HG03575 (cell line): Measurements from ENCODE around the gene FAM25C.
"Not testable (repeated sequence)": the region's sequence is repeated elsewhere in the genome, so short reads cannot be mapped to it uniquely, and the experiment has no call there.

ENCODE experiments used
- ATAC-seq: cut with Tn5 transposase; IDR thresholded peaks from one replicate; pipeline ENCODE4 v1.9.1; 2021; ENCODE audit not compliant: unreplicated experiment, insufficient number of reproducible peaks, low FRiP score; ENCODE audit errors: extremely low read depth

FAM25C gene

DNA sequence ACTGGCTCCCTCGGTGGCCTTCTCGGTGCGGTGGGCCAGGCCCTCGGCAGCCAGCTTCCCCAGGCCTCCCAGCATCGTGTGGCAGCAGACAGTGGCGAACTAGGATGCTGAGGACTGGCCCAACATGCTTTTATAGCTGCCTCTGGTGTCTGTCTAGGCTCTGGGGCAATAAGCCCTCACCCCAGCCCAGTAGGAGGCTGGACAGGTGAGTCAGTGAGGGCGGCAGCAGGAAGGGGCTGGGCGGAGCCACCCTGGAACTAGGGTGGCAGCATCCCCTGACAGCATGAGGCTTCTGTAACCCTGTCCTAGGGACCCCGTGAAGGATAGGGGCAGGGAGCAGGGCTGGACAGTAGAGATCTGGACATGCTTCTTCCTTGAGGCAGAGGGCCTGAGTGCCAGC lies at the start of gene FAM25C:
Gene FAM25C, minus strand, starts transcription at position 101 of the 400 bp plus-strand sequence. Its CDS starts 26 bp downstream, at position 75.
- not testable (repeated sequence) for ATAC-seq

DNA sequence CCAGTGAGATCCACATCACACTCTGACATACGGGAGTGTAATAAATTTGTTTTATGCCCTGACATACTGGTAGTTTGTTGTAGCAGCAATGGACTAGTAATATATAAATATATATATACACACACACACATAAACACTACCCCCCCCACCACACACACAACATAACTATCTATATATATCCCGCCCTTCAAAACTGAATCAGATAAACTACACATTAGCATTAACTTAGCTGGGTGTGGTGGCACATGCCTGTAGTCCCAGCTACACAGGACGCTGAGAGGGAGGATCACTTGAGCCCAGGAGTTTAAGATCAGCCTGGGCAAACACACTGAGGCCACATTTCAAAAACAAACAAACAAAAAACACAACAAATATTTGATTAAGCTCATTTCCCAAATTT lies 45.0 kb upstream of the FAM25C start:
- ATAC-seq: not testable (repeated sequence)

DNA sequence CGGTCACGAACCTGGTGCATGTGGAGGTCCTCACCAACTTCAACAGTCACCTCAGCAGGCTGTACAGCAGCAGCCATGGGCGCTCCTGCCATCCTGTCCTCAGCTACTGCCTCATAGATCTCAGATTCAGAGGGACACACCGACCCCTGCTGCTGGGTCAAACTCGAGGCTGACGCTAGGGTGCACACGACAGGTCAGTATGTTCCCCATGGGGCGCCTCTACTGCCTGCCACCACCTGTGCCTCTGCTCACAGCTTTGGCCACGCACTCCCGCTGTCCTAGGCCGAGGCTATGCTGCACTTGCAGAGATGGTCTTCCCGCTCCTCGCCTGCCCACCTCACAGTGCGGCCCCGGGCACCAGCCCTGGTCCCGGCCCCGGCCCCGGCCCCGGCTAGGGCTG lies 31.8 kb upstream of the FAM25C start:
- ATAC-seq: not testable (repeated sequence)

DNA sequence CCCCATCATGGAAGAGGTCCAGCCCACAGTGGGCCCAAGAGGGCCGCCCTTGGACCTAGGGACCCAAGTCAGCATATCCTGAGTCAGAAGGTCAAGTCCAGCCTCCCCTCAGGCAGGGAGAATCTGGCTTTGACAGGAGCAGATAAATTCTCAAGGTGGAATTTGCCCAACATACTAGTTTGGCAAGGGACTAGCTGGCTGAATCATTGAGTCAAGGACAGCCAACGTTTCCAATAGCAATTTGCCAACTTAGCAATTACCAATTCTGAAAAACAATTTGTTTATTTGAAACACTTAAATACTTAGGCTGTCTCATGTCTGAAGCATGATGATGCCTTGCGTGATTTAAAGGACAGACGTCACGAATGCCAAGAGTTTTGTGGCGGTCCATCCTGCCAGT lies 2.7 kb upstream of the FAM25C start:
- ATAC-seq: not testable (repeated sequence)

DNA sequence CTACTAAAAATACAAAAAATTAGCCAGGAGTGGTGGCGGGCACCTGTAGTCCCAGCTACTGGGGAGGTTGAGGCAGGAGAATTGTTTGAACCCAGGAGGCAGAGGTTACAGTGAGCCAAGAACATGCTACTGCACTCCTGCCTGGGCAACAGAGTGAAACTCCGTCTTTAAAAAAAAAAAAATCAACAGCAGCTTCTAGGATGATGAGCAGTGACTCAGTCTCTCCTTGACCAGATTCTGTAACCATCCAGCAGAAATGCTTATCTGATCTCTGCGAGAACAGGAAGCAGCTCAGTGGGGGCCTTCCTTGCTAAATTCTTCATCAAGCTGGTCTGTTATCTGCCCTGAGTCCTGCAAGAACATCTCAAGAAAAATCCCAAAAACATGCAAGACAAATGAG lies 5.5 kb downstream of the FAM25C start:
- ATAC-seq: not testable (repeated sequence)

DNA sequence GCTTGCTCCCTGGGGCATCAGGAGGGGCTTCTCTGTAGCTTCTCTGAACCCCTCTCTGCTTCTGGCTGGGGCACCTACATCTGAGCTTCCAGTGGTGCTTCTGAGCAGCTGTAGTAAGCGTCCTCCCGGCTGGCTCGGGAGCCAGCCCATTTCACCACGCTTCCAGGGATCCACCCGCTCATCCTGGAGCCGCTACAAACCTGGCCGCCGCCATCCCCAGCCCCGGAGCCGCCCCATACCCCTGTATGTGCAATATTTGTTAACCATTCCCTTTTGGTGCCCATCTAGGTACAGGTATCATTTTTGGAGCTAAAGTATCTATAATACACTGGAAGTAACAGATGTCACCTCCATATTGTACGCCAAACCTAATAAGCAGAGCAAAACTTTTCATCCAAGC lies 7.0 kb downstream of the FAM25C start:
- ATAC-seq: not testable (repeated sequence)

DNA sequence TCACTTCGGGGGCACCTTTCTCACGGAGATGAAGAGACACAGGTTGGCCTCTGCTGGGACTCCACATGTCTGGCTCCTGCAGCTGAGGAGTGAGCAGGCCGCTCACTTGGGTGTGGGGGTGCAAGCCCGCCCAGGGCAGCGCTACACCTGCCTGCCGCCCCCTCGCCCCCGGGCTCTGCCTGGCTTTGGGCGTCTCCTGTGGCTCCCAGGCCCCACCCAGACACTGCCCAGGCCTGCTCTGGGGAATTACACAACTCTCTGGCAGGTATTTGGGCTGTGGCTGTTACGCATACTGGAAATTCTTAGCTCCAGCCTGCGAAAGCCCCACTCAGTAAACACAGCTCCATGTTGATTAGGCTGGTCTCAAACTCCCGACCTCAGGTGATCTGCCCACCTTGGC lies 7.9 kb downstream of the FAM25C start:
- ATAC-seq: not testable (repeated sequence)

DNA sequence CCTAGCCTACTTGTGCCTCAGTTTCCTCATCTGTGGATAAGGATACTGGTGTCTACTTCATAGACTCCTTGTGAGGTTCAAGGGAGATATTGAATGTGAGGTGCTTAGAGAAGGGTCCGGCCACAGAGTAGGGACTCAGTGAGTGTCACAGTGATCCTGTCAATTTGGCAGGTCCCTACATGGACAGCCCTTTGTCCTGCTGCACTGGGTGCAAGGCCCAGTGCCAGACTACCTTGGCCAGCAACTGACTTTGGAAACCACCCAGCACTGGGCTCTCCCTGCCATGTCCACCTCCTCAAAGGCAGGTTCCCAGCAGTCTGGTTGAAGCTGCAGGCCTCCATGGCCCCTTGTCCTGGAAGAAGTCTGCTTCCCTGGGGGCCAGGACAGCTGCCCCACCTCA lies 9.5 kb downstream of the FAM25C start:
- not testable (repeated sequence) for ATAC-seq

DNA sequence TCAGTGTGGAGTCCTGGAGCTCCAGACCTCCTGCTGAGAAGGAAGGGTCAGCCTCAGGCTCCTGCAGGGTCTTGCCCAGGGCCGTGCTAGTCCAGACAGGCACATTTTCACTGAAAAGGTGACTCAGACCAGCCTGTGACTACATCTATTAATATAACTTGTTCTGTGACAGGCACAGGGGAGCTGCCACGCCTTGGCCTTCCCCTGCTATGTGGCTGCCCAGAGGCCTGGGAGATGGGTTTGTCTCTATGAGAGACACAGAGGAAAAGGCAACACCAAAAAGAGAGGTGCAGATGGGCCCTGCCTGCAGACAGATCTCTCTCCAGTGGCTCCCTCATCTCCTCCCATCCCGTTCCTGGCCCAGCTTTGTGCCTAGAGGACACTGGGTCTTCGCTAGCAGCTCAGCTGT lies 10.0 kb downstream of the FAM25C start:
- ATAC-seq: not testable (repeated sequence)

DNA sequence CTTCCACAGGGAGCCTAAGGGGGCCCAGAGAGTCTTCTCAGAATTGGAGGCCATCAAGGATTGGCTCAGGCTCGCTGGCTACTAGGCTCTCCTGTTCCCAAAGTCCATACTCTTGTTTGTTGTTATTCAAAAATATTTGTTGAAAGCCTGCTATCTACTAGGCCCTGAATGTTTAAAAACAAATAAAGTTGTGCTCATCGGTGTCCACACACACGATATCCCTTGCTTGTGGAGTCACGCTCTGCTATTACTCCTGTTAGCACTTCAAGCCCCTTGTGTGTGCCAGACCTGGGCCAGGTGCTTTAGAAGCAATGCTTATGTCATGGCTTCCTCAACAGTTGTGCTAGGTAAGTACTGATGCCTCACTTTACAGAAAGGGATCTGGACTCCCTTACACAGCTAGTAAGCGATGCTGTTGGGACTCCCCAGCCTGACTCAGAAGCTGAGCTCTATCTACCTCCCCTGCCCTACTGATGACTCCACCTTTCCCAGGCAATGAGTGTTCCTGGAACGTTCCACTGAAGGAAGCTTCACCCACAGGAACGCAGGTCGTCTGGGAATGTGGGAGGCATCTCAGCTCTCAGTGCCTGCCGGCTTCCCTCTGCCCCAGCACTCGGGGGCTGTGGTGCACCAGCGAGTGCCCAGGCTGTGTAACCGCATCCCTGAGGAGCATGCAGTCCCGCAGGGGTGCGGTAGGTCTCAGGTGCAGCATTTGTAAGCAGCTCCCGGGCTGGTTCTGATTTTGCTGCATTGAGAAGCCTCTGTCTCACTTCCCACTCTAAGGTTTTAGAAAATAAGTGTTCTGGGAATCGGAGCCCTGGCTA lies 10.7 kb downstream of the FAM25C start:
- ATAC-seq: not testable (repeated sequence)

DNA sequence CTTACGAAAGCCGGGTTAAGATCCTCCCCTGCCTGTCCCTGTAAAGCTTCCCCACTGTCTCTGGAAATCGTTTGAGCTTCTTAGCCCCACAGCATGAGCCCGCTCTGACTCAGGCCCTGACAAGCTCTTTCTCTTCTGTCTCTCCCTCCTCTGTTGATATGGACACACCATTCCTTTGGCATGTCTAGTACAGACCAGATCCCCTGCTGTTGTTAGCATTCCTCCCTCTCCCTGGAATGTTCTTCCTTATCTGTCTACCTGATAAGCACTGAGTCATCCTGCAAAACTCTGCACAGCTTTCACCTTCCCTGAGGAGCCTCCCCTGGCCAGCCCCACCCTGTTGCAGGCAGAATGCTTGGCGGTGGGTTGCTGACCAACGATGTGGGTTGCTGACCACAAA lies 11.6 kb downstream of the FAM25C start:
- not testable (repeated sequence) for ATAC-seq

DNA sequence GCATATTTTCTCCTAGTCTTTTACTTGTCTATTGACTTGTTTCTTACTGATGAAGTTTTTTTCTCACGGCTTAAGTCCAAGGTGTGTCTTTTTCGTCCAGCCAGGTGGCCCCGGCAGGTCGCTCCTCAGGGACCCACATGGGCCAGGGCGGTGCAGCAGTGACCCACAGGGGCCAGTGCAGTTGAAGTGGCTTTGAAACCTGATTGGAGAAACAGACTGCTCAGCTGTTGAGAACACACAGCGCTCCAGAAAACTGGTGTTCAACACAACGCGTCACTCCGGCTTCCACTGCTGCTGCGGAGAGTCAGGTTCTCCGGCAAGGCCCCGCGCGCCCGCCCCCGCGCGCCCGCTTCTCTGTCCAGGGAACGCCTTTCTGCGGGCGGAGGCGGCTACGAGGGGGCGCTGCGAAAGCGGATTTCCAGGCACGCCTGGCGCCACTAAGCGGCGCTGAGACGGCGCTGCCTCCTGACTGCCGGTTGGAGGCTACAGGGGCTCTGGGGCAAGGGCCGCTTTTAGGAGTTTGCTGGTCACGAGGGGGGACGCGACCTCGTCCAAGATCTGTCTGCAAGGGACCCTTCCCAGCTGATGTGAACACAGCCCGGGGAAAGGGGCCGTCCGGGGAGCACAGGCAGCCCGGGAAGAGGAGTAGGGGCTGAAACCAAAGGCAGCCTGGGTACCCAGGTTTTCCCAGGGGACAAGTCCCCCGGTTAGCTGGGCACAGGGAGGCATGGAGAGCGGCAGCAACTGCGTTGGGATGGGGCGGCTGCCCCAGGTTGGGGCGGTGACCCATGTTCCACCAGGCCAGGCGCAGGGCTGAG lies 13.0 kb downstream of the FAM25C start:
- not testable (repeated sequence) for ATAC-seq

DNA sequence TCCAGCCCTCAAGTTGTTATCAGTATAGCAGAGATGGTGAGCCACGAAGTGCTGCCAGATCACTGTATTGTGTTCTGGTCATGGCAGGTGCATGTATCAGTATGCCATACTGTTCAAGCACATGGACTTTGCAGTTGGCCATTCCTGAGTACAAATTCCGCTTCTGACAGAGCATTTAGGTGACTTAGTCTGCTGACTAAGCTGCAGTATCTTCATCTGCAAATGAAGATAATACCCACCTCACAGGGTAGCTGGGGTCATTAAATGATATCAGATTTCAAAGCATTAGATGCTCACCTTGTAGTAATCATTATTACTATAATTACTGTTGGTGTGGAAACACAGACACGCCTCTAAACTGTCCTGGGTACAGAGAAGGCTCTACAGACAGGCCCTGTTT lies 24.2 kb downstream of the FAM25C start:
- not testable (repeated sequence) for ATAC-seq

DNA sequence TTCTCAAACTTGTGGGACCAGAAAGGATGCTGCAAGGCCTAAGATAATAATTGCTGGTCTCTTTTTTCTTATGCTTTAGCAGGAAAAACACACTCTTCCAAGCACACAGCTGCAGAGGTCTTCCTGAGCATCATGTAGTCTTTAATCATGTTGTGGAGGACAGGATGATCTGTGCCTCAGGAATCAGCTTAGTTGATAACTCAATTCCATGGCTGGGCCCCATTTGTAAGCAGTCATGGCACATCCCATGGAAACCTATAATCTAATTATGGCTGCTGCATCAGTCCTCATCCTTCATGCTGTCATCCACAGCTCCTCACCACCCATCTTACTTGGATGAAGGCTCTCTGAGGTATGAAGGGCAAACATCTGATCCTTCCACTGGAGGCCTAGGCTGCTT lies 26.5 kb downstream of the FAM25C start:
- ATAC-seq: not testable (repeated sequence)

DNA sequence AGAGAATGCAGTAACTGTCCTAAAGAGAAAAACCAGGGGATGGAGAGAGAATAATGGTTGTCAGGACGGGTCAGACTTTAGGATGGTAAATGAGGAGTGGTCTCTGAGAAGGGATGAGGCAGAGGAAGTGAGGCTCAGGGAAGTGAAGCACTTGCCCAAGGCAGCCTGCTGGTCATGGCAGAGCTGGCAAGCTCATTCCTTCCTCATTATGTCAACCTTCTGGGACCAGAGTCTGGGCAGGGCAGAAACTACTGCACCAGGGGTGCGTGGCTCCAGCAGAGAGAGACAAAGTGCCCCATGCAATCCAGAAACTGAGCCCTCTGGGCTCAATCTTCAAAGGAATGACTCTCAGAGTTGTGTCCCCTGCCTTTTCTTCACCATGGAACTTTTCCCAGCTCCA lies 27.5 kb downstream of the FAM25C start:
- not testable (repeated sequence) for ATAC-seq

DNA sequence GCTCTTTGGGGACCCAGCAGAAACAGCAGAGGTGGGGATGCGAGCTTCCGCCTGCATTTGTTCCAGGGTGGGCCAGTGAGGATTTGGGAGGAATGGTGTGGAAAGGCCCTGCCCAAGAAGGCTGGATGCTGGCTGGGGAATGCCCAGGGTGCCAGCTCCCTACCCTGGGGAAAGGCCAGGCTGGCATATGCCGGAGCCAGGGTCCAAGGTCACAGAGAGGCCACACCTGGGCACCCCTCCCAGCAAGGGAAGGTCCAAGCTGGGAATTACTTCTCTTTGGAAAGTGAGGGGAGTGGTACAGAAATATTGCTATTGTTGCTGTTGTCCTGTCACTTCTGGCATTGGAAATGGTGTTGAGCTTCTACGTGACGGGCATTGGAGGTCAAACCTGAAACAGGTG lies 28.0 kb downstream of the FAM25C start:
- ATAC-seq: not testable (repeated sequence)

DNA sequence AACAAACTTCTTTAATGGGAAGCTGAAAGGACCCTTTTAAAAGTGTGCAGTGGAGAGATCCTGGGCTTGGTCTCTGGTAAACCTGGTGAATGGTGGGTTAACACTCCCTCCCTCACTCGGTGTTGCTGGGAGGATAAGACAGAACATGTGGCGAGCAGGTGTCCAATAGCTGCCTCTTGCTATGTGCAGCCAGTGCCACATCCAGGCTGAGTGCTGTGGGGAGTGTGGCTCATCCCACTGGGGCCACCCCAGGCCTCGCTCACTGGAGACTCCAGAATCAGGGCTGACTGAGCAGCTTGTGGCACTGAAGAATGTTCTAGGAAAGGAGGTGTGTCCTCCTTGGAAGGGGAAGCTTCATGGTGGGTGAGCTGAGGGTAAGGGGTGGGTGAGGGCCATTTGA lies 29.5 kb downstream of the FAM25C start:
- not testable (repeated sequence) for ATAC-seq

DNA sequence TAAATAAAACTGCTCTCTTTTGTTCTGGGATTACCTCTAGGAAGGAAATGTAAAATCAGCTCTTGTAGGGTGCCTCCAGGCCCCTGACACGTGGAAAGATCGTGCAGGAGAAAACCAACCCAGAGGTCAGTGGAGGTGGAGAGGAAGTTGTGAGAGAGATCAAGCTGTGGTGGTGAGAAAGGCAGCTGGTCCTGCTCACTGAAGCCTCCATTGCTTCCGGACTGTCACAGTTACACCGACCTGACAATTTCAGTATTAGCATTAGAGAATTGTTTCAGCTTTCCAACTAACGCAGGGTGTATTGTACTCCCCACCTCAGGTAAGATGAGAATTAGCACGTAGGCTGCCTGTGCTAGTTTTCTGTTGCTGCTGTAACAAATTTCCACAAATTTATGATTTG lies 30.6 kb downstream of the FAM25C start:
- ATAC-seq: peak; percentile 74

DNA sequence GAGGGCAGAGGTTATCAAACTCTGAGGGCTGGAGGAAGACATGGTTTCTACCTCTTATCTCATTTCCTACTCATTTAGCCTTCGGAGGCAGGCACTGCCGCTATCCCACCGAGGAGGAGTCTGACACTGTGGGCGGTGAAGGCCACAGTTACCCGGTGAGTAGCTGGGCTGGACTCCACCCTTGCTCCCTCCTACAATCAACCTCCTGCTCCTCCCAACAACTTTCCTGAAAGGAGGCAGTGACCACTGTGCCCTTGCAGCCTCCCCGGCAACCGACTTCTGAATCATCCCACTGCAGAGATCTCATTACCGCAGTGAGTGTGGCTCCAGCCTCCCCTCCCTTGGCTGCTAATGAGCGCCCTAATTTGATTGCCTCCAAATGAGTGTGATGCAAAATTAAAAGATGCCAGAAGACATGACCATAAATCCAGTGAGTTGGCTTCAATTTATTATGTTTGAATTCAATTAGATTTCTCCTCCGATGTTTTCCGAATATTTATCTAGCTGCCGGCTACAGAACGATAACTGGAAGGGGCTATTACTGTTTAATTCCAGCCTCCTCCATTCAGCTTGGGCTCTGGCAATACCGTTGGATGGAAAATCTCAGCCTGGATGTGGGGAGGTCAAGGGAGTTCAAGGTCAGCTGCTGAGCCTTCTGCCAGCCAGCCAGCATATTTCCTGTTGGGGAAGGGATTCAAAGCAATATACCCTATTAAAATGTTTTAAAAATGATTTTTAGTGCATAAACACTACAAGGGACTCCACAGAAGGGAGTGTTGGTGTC lies 35.1 kb downstream of the FAM25C start:
- ATAC-seq: not testable (repeated sequence)
